IPS DF 19.7 (cell line): ENCODE data around the gene FHIT.

Source experiments
- DNase-seq: peaks from one replicate; pipeline ENCODE4 v3.0.0-alpha.2; 2013; ENCODE audit warnings: low read depth, low spot score

The FHIT gene

DNA sequence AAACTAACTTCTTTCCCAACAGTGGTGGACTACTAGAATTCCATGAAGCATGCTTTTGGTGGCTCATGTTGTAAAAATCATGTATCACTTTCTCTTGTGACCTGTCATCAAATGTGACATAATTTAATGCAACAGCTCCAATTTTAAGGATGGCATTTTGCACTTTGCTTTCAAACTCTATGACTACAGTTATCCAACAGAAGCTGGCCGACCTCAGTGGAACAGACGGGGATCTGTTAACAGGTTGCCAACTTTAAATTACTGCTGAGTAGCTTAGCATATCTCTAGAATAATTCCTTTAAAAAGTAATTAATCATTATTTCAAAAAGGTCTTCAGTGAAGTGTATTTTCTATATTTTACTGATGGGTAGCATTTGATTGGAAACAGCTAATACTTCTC lies 907.4 kb downstream of the FHIT start:
- no peak for DNase-seq

DNA sequence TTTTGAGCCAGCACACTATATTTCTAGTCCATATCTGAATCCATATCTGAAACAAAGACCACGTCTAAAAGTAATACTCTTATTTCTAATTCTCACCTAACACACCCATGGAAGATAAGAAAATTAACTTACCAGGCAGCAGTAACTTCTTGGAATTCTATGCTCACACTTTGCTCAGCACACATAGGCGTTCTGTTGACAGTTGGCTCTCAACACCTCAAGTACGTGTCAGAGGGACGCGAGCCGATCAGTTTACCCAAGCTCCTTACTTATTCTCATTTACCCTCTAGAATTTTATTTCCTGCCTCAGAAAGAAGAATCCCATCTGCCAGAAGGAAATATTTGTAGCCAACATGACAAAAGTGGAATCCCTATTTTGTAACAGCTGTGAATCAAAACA lies 911.9 kb downstream of the FHIT start:
- no peak for DNase-seq

DNA sequence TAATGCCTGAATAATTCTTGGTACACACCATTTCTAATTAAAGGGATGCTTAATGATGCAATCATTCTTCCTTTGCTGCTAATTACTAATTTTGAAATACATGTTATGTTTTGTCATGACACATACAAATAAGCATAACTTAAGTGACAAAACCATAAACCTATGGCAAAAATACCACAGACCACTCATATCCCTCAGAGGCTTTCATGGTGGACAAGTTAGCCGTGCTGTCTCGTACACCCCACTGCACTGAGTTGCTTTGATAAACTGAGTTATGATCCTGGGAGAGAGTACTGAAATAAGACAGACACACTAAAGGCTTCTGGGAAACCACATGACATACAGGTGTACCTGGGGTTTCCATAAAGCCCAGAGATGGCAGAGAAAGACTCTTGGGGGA lies 913.8 kb downstream of the FHIT start:
- no peak for DNase-seq

DNA sequence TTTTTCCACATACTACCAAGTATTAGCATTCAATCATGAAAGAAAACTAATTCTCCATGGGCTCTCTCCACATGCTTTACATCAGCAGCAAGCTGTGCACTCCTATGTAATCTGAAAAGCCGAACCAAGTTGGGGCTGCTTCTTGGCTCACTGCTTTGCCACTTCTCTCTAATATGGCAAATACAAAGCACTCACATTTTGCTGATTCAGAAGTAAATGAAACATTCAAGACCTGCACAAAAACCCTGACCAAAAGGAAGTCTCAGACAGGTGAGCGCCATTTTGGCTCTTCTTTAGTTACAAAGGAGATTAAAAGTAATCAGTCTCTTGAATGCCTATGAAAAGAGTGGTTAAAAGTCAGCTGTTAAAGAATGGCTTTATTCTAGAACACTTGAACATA lies 915.2 kb downstream of the FHIT start:
- no peak for DNase-seq

DNA sequence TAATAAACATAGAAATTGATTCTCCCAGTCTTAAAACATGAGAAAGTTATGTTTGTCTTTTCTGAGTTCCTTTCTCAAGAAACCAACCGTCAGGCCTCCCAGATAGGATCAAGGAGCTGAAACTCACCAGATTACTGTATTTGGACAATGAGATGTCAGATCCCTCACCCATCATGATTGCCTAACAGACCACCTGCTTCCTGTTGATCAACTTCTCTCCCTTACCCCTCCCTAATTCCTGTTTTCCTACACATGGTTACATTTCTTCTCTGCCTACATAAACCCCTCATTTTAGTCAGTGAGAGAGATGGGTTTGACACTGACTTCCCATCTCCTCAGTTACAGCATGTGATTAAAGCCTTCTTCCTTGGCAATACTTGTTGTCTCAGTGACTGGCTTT lies 917.5 kb downstream of the FHIT start:
- DNase-seq = no peak

DNA sequence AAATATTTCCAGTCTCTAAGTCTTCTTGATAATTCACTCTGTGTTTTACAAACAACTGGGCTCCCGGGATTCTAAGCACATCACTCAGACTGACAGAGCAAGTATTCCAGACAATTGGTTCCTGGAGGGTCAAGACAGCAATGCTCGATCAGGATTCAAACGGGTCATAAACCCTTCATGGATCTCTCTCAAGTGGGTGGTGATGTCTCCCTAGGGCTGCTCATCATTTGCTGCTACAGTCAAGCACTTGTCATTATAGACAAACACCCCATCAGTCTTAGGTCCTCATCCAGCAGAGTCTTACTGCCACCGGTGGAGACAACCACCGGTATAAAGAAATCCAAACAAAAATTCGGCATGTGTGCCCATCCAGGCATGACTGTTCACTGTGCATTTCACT lies 921.1 kb downstream of the FHIT start:
- DNase-seq = no peak

DNA sequence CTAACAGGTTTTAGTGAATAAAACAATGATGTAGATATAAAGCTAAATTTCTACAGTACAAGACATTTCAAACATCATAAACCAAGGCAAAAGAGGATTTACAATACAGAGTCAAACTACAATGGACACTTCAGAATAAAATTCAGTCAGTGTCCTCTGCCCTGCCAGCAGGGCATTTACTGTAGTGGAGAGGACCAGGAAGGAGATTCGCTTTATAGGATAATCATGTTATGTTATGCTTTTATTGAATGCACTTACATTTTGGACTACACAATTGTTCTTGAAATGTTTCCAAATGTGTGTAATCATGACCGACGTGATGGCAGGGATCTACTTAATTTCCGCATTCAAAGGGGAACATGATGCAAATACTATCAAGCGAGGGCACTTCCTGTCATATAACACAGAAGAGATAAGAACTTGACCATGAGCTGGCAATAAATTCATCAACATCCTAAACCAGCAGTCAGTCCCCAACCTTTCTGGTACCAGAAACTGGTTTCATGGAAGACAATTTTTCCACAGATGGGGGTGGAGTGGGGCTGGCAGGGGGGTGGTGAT lies 925.6 kb downstream of the FHIT start:
- DNase-seq = no peak

DNA sequence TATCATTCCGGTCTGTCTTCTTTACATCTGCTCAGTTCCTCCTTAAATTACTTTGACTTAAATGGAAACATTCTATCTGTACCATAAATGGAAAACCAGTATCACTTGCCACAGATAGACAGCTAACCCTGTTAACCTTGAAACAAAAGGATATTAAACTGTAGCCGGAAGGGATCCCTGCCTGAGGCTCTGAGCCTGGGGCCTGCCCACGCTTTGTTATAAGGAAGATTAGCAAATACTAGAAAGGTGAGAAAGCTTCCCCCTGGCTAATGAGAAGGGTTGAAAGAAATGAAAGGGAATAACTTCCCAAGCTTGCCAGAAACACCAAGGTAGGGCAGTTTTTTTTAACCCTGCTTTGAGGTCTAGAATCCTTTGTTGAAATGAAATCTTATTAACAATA lies 927.6 kb downstream of the FHIT start:
- no peak for DNase-seq

DNA sequence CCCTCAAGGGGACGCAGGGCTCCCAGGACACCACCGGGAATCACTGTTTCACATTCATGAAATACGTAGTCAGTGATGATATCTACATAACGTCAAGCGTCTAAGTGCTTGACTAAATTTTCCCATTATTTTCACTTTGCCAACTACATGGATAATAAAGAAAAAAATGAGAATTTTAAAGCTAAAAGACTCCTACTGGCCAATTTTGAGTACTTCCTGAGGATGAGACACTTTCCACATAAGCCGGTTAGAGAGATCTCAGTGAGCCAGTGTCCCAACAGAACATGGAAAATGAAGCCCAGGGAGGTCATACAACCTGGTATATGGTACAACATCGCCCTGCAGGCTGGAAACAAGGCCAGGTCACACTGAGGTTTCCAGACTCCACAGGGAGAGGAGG lies 928.1 kb downstream of the FHIT start:
- DNase-seq = no peak

DNA sequence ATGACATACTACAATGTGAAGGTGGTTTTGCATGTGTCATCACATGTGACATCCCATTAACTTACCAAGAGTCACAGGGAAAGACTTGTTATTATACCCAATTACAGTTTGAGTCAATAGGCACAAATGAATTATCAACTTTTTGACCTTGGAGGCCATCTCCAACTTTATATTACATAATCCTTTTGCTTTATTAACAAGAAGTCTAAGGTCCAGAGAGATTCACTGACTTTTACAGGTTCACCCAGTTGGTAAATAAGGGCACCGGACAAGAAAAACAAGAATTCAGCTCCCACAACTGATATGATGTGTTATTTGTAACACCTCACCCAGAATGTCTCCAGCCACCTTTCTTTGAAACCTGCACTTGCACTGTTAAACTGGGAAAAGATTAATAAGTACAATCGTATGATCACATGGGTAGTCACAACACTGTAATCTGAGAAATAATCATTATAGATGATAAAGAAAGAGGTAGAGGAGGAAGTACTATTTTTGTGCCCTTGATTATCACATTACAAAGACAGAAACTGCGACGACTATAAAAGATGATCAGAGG lies 928.9 kb downstream of the FHIT start:
- no peak for DNase-seq

DNA sequence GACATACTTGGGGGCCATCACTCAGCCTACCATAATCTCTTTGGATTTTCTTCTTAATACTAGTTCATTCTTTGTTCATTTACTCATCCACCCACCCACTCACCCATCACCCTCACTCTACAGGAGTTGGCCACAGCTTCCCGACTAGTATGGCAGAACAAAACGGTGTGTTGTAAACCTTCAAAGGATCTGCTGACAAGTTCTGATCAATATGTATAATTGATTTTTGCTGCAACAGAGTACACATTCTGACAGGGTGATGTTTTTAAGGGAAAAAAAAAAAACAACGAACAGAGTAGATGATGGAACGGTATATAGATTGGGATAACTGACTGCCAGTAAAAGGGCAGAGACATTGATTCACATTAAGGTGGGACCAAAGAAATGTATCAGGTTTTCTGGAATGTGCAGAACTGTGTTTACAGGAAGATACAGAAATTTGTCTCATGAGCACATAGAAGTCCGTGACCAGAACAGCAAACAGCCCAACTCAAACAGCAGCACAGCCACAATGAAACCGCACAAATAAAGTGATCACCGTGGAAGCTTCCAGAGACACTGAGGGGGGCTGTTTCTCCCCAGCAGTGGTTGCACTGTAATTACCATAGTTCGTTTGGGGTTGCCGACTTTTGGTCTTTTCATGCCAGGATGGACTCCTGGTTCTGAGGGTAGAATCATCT lies 931.9 kb downstream of the FHIT start:
- no peak for DNase-seq

DNA sequence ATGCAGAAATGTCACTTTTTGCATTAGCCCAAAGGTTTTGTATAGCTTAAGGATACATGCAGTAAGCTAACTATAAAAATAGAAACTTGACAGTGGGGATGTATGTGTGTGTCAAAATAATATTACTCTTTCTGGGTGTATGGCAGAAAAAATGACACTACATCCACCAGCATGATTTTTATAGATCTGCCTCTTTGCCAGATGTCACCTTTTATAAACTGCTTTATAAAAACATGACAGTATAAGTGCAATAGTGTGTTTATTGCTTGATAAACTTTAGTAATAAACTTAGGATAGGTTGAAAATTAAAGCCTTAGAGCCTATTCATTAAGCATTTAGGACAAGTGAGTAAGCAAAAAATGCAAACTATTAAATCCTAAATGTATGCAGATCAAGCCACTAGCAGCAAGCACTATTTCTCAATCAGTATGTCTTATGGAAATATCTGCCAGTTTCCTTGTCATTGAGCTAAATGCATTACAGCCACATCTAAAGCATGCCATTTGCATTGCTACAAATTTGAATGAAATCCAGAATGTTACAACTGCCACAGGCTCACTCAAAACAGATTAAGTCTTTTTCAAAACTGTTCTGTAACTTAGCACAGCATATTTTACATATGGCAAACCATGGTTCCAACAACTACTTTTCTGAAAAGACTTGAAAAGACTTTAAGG lies 935.0 kb downstream of the FHIT start:
- DNase-seq = no peak

DNA sequence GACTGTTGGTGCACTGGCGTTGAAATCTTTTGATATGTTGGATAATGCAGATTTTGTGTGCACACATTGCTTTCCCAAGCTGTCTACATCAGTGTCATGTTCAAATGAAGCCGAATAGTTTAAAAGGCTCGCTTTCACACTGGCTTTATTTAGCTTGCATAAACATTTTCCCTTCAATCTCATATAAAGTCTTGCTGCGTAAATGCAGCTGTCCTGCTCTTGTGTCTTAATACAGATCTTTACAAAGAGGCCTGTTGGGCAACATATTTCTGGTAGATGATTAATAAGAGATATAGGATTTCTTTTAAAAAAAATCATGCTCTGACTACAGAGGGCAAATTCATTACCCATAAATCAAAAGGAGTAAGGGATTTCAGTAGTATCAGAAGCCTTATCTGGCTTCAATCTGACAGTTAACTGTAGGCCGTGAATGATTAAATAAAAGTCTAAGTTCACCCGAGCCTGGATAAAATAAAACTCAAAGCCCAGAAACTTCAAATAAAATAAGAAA lies 937.2 kb downstream of the FHIT start:
- no peak for DNase-seq

DNA sequence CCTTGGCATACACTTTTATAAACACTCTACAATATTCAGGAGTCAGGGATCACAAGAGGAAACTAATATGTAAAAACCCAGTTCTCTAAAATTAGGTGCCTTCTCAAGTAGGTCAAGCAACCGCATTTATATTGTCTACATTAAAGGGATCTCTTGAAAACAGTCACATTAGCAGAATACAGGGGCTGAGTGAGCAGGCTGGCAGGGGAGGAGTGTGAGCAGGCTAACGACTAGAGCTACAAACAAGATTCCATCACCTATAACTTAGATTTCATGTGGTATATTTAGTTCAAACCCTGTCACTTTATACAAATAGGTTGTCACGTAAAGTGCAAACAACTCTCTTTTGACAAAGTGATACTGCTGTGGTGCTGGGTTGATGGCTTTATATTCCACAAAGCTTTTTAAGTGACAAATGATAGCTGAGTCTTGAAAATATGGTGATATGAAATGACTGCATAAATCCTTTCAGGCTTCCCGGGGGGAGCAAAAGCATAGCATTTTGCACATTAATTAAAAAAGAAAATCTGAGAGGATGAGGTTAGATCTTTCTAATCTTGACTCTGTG lies 937.9 kb downstream of the FHIT start:
- no peak for DNase-seq

DNA sequence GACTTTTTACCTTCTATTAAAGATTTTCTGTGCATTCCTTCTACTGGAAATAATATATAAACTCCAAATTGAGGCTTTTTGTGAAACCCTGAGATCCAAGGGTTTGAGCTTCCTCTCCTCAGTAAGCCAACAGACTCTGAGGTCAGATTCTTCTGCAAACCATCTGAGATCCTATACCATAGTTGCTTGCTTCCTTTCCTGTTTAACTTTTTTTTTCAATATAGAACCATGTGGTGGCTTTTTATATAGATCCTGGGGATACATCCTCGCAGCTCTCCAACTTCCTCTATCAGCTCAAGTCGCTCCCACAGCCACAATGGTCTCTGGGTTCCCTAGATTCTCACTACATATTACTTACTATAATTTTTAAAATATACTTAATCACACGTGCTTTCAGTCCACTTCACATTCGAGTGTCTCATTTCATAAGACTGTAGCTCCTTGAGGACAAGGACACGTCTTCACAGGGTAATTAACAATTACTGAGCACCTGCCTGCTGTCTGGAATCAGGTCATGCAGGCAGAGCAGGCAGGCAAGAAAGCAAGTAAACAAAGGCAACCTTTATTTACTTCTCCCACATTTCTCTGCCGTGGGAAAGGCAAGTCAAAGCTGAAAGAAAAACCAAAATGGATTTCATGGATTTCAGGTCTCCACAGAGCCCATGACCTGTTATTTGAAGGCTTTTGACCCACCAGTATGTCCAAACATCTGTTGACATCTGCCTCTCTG lies 941.5 kb downstream of the FHIT start:
- DNase-seq = no peak

DNA sequence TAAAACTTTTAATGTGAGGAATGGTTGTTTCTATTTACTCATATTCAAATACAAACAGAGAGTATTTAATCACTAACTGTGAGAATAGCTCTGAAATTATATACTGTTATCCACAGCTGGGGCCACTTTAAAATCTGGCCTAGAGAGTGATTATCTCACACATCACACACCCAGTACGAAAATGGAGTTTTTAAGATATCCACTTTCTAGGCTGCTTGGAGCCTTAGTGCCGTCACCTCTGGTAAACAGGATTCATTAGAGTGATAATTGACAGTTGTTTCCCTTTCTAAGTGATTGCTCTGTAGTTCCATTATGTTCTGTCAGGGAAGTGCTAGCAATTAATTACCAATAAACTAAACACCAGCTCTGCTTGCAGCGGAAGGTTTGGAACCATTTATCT lies 942.4 kb downstream of the FHIT start:
- DNase-seq = no peak

DNA sequence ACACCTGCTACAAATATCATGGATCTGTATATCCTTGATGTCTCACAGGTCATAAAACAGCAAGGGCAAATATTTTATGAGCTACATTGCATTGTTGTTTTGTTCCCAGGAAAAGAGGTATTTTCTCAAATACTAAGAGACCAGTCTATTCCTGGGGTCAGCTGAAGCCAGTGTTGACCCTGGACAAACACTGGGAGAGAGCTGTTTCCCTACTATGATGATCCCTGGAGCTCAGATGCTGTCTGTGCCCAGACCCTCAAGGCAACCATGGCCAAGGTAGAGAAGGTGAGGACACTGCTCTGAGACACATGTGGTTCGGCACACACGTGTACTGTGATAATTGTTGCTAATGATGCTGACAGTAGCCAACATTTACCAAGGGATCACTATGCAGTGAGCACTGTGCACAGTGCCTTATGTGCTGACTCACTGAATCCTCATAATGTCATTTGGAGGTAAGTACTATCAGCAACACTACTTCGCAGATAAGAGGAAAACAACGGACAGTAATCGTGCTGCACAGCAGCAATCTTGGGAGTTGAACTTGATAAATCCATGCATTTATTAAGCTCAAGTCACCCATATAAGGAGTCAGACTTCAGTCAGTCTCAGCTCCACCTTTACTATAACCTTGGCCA lies 943.6 kb downstream of the FHIT start:
- DNase-seq = no peak

DNA sequence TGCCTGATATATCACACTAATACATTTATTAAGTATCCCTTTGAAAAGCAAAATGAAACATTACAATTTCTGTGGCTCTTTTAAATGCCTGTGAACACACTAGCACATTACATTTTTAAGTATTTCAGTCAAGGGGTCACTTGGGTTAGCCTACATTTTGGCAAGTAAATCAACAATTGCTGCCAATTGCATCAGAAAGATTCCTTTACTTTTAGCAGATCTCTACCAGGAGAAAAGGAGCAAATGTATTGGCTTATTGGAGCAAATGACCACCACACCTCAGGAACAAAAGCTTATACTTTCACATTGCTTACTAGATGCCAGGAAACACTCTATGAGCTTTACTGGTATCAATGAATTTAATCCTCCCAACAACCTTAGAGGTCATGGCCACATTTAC lies 947.1 kb downstream of the FHIT start:
- no peak for DNase-seq

DNA sequence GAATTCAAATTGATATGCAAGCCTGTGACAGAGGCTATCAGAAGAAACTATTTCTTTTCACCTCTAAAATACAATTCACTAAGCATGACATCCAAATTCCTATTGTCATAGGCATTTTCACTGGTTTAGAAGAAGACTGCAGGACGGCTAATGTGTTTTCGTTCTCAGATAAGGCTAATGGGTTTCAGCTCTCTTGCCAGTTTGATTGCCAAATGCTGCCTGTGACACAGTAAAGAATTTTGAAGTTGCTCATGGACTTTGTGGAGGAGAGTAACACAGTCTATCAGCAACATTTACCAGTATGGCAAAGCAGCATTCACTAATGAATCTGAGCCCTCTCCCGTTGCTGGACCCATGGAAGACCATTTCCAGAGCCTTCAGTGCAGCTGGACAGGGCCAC lies 948.1 kb downstream of the FHIT start:
- no peak for DNase-seq

DNA sequence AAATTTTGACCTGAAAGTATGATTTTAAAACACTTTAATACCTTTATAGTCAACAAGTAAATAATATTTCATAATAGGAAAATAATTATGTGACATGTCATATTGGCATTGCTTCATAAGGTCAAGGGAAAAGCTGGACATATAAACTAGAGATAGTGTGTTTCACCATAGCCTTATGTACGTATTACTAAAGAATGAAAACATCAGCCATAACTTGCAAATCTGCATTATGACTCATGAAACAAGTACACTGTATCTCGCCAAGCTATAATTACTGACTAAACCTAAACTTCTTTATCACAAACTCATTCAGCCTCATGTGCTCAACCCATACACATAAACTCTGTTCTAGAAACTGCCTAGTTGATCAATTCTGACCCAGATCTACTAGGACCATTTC lies 950.1 kb downstream of the FHIT start:
- DNase-seq = no peak

DNA sequence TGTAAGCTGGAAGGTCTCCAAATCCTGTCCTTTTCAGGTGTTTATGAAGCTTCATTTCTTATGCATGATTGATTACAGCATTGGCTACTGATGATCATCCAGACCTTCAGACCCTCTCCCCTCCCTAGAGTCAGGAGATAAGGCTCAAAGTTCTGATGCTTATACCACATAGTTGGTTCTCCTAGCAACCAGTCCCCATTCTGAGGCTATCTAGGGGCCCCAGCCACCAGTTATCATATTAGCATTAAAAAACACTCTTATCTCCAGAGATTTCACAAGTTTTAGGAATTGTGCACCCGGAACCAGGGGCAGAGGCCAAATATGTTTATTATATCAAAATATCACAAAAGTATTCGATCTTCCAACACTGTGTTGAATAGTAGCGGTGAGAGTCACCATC lies 953.1 kb downstream of the FHIT start:
- DNase-seq = no peak
